ENCODE measurements around the gene SHC4. TPM values are rescaled to one million over a fixed set of nuclear protein-coding genes. Genes with fewer than 3 reads are reported as not detected.

SHC4 gene
- total and polyA plus RNA-seq, 9 of the 15 experiments (the other 6 are each of a cell fraction or from before 2014, with no cell fraction given): 0.43 to 1.2 (median 0.67) TPM

DNA sequence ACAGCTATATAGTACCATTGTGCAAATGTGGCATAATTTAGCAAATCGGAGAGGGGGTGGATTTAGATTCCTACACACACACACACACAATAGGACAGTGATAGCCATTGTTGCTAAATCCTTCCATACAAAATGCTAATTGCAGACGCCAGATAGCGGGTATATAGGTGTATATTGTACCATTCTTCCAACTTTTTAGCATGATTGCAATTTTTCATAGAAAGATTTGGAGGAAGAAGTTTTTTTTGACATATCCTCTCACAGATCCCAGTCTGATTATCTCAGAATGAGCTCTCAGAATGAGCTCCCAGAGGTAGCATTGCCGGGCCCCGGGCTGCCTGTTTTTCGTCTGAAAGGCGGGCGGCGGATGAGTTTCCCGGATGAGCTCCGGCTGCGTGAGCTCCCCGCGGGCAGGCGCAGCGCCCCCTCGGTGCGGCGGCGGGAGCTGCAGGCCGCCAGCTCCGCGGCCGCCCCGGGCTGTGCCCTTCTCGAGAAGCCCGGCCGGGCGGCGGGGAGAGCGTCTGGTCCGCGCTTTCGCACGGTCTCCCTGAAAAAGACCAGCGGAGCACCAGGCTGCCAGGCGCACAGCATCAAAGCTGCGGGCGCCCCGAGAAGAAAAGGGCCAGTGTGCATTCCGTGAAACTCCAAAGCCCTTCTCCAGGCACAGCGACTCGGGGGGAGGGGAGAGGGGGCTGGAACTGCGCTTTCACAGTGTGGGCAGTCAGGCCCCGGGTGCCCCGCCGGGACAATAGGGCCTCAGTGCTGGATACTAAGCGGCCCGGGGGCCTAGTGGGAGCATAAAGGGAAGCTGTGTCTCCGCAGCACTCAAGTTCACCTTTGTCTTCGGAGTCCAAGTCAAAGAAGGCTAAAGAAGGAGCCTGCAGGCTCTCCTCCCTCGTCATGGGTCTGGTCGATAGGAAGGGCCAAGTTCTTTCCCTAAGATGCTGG lies 12.0 kb upstream of the SHC4 start (continued):
- TF ChIP-seq ZKSCAN8 (CRISPR knock-in tag; IDR thresholded peaks at IDR 0.05) (no peak), FOXM1 (IDR thresholded peaks at IDR 0.05; ENCODE audit: low read depth) (no peak), FOXM1 (CRISPR knock-in tag; IDR thresholded peaks at IDR 0.05; ENCODE audit: low read depth) (no peak), ZNF12 (CRISPR knock-in tag; IDR thresholded peaks at IDR 0.05) (0 out of 2 replicates have a peak, but pooled peaks have one; percentile 46), ZNF77 (CRISPR knock-in tag; IDR thresholded peaks at IDR 0.05) (no peak), CBX5 (IDR thresholded peaks at IDR 0.05; ENCODE audit: borderline replicate concordance, low read depth) (no peak), NONO (IDR thresholded peaks at IDR 0.05; ENCODE audit: low read depth in 2 of 2, low read length in 1 of 2) (peak in 1 of 2 experiments; percentile 28; a peak in 1 of 4 replicates), SETDB1 (IDR thresholded peaks at IDR 0.05; ENCODE audit: low read length) (no peak)
- TF ChIP-seq, protein P1, sequence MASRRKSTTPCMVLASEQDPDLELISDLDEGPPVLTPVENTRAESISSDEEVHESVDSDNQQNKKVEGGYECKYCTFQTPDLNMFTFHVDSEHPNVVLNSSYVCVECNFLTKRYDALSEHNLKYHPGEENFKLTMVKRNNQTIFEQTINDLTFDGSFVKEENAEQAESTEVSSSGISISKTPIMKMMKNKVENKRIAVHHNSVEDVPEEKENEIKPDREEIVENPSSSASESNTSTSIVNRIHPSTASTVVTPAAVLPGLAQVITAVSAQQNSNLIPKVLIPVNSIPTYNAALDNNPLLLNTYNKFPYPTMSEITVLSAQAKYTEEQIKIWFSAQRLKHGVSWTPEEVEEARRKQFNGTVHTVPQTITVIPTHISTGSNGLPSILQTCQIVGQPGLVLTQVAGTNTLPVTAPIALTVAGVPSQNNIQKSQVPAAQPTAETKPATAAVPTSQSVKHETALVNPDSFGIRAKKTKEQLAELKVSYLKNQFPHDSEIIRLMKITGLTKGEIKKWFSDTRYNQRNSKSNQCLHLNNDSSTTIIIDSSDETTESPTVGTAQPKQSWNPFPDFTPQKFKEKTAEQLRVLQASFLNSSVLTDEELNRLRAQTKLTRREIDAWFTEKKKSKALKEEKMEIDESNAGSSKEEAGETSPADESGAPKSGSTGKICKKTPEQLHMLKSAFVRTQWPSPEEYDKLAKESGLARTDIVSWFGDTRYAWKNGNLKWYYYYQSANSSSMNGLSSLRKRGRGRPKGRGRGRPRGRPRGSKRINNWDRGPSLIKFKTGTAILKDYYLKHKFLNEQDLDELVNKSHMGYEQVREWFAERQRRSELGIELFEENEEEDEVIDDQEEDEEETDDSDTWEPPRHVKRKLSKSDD (conservative IDR thresholded peaks at IDR 0.05; ENCODE audit: low read length): no peak
- TF ChIP-seq, protein P2, sequence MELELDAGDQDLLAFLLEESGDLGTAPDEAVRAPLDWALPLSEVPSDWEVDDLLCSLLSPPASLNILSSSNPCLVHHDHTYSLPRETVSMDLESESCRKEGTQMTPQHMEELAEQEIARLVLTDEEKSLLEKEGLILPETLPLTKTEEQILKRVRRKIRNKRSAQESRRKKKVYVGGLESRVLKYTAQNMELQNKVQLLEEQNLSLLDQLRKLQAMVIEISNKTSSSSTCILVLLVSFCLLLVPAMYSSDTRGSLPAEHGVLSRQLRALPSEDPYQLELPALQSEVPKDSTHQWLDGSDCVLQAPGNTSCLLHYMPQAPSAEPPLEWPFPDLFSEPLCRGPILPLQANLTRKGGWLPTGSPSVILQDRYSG (tag; conservative IDR thresholded peaks at IDR 0.05; ENCODE audit: low read depth): no peak
- TF ChIP-seq, protein P3, sequence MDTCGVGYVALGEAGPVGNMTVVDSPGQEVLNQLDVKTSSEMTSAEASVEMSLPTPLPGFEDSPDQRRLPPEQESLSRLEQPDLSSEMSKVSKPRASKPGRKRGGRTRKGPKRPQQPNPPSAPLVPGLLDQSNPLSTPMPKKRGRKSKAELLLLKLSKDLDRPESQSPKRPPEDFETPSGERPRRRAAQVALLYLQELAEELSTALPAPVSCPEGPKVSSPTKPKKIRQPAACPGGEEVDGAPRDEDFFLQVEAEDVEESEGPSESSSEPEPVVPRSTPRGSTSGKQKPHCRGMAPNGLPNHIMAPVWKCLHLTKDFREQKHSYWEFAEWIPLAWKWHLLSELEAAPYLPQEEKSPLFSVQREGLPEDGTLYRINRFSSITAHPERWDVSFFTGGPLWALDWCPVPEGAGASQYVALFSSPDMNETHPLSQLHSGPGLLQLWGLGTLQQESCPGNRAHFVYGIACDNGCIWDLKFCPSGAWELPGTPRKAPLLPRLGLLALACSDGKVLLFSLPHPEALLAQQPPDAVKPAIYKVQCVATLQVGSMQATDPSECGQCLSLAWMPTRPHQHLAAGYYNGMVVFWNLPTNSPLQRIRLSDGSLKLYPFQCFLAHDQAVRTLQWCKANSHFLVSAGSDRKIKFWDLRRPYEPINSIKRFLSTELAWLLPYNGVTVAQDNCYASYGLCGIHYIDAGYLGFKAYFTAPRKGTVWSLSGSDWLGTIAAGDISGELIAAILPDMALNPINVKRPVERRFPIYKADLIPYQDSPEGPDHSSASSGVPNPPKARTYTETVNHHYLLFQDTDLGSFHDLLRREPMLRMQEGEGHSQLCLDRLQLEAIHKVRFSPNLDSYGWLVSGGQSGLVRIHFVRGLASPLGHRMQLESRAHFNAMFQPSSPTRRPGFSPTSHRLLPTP (IDR thresholded peaks at IDR 0.05; ENCODE audit: borderline replicate concordance, extremely low read depth, insufficient read length): no peak
- TF ChIP-seq, protein P4, sequence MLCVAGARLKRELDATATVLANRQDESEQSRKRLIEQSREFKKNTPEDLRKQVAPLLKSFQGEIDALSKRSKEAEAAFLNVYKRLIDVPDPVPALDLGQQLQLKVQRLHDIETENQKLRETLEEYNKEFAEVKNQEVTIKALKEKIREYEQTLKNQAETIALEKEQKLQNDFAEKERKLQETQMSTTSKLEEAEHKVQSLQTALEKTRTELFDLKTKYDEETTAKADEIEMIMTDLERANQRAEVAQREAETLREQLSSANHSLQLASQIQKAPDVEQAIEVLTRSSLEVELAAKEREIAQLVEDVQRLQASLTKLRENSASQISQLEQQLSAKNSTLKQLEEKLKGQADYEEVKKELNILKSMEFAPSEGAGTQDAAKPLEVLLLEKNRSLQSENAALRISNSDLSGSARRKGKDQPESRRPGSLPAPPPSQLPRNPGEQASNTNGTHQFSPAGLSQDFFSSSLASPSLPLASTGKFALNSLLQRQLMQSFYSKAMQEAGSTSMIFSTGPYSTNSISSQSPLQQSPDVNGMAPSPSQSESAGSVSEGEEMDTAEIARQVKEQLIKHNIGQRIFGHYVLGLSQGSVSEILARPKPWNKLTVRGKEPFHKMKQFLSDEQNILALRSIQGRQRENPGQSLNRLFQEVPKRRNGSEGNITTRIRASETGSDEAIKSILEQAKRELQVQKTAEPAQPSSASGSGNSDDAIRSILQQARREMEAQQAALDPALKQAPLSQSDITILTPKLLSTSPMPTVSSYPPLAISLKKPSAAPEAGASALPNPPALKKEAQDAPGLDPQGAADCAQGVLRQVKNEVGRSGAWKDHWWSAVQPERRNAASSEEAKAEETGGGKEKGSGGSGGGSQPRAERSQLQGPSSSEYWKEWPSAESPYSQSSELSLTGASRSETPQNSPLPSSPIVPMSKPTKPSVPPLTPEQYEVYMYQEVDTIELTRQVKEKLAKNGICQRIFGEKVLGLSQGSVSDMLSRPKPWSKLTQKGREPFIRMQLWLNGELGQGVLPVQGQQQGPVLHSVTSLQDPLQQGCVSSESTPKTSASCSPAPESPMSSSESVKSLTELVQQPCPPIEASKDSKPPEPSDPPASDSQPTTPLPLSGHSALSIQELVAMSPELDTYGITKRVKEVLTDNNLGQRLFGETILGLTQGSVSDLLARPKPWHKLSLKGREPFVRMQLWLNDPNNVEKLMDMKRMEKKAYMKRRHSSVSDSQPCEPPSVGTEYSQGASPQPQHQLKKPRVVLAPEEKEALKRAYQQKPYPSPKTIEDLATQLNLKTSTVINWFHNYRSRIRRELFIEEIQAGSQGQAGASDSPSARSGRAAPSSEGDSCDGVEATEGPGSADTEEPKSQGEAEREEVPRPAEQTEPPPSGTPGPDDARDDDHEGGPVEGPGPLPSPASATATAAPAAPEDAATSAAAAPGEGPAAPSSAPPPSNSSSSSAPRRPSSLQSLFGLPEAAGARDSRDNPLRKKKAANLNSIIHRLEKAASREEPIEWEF (CRISPR knock-in tag; IDR thresholded peaks at IDR 0.05): 0 out of 2 replicates have a peak, but pooled peaks have one; percentile 41

Measured in K562 (cell line).